Activated T-cell treated with anti-CD3 and anti-CD28 coated beads, Interleukin-2, amount 50 U/mL, for 48 hours (primary cell): ENCODE measurements around the gene FAM234A.
"Not testable (repeated sequence)": the region's sequence is repeated elsewhere in the genome, so short reads cannot be mapped to it uniquely, and the experiment has no call there.

Experiments used
- DNase-seq, 2 experiments: peaks; one replicate each; pipeline ENCODE4 v3.0.0-alpha.2; 2020

FAM234A gene

GRCh38 chr16:266258-267164 is 31.9 kb downstream of the FAM234A start:
- no peak for DNase-seq

GRCh38 chr16:267562-267961 is 32.9 kb downstream of the FAM234A start:
- not testable (repeated sequence) for DNase-seq

- DNase-seq, result no peak
Measured at GRCh38 chr16:268141-269053, 33.8 kb downstream of the FAM234A start.

GRCh38 chr16:269061-269796 is 34.6 kb downstream of the FAM234A start:
- DNase-seq, result no peak

- no peak for DNase-seq
Measured at GRCh38 chr16:270381-271255, 36.0 kb downstream of the FAM234A start.

GRCh38 chr16:272633-273546 is 38.3 kb downstream of the FAM234A start:
- DNase-seq, result no peak

GRCh38 chr16:273547-274421 is 39.2 kb downstream of the FAM234A start:
- no peak for DNase-seq

GRCh38 chr16:275041-275641 is 40.5 kb downstream of the FAM234A start:
- peak; percentile 36 to 46 for DNase-seq

GRCh38 chr16:275786-276232 is 41.2 kb downstream of the FAM234A start, which contains the start of gene RGS11:
RGS11 (minus strand) TSS chr16:275944; CDS start chr16:275911, 33 bp downstream.
- no peak for DNase-seq

- DNase-seq, result no peak
Measured at GRCh38 chr16:276426-277077, 41.9 kb downstream of the FAM234A start.

- DNase-seq, result peak in 1 of 2 experiments; percentile 34
Measured at GRCh38 chr16:278863-279366, 44.3 kb downstream of the FAM234A start.

GRCh38 chr16:279531-279930 is 44.9 kb downstream of the FAM234A start:
- no peak for DNase-seq

GRCh38 chr16:280005-280460 is 45.4 kb downstream of the FAM234A start:
- DNase-seq, result no peak

- DNase-seq, result no peak
Measured at GRCh38 chr16:280552-280951, 45.9 kb downstream of the FAM234A start, which contains the start of gene ARHGDIG. ARHGDIG (plus strand) TSS chr16:280591; CDS start chr16:280681, 90 bp downstream.

GRCh38 chr16:280991-281659 is 46.5 kb downstream of the FAM234A start:
- DNase-seq, result no peak

GRCh38 chr16:281660-282255 is 47.1 kb downstream of the FAM234A start:
- DNase-seq, result no peak

GRCh38 chr16:282491-282890 is 47.9 kb downstream of the FAM234A start:
- no peak for DNase-seq
